HG03354 (cell line): ENCODE data around the gene NFXL1.

Experiments used
- ATAC-seq: cut with Tn5 transposase; IDR thresholded peaks from one replicate; pipeline ENCODE4 v1.9.1; 2021; ENCODE audit warnings: mild to moderate bottlenecking; ENCODE audit not compliant: unreplicated experiment, poor library complexity, severe bottlenecking

The NFXL1 gene

DNA sequence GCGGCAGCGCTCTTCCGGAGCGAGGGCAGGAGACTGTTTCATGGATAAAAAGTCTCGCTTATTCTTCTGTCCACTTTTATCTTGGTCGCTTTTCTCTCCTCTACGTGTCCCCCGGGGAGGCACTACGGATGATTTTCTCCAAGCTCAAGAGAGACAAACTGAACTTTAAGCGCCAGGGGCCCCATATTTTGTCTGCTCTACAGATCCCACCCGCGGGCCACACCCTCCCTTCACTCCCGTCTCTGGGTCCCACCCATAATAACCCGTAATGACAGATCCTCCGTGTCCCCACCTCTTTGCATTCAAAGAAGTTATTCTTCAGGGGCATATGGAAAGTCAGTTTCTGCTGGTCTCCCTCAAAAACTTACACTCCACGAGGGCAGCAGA is 76.5 kb downstream of the NFXL1 start, which contains the start of gene CORIN:
Gene CORIN (minus strand): TSS at position 160 of the 387 bp plus-strand sequence. CDS start 118 bp downstream, at position 42.
- no peak for ATAC-seq

DNA sequence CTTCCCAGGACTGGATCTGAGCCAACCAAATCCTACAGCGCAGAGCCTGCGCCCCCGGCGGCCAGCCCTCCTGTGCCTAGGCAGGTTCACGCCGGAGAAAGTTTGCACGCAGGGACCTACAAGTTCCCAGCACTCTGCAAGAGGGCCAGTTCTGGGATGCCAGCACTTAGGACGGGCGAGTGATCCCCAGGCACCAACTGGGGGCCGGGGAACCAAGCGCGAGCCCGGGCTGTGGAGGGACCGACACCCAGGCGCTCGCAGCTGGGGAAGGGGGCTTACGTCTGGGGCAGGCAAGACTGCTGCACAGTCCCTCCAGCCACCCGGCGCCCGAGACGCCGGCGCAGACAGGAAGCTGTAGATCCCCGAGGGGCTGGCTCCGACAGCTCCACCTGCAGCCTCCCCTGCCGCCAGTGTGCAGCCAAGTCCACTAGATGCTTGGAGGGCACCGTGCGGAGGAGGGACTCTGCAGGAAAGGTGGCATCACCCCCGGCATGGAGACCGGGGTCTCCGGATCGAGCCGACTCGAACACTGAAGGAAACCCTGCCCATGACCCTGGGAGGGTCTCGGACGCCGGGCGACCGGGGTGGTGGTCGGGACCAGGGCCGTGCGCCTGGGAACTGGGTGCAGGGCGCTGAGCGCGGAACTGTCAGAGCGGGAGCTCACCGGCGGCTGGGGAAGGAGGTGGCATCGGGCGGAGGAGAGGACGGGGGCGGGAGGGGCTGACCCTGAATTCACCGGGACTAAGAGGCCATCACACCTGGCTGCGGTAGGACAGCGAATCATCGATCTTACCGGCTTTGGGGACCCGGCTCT is 77.1 kb downstream of the NFXL1 start:
- ATAC-seq, result peak; percentile 76

DNA sequence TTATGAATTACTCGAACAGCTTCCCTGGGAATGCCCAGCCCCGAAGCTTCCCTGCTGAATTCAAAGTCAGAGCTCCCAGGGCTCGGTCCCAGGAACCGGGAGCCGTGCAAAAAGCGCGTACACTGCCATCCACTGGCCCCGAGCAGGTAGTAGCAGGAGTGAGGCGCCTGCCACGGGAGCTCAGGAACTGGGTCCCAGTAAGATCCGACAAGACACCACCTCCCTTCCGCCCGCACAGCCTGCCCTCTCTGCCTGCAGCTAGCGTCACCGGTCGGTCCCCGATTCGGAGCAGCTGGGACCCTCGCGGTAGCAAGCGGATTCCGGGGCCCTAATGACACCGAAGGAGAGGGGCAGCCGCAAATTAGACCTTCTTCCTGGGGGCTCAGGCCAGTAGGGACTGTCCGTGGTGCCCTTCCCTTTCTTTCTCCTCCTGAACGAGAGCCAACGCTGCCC is 77.7 kb downstream of the NFXL1 start:
- peak; percentile 73 for ATAC-seq

DNA sequence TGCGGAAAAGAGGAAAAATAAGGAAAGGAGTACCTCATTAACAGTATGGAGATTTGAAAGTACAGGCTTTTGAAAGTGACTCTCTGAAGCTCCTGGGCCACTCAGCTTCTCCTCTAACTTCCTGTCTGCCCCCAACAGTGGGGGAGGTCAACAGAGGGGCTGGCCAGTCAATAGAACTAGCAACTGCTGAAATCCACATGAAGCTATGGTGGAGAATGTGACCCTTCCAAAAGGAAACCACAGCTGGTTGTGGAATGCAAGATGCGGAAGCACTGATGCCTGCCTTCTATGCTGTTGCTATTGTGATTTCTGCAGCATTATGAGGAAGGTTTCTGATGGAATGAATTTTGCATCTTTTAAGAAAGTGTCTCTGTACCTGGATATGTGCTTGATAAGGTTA is 78.9 kb downstream of the NFXL1 start:
- ATAC-seq, result no peak

DNA sequence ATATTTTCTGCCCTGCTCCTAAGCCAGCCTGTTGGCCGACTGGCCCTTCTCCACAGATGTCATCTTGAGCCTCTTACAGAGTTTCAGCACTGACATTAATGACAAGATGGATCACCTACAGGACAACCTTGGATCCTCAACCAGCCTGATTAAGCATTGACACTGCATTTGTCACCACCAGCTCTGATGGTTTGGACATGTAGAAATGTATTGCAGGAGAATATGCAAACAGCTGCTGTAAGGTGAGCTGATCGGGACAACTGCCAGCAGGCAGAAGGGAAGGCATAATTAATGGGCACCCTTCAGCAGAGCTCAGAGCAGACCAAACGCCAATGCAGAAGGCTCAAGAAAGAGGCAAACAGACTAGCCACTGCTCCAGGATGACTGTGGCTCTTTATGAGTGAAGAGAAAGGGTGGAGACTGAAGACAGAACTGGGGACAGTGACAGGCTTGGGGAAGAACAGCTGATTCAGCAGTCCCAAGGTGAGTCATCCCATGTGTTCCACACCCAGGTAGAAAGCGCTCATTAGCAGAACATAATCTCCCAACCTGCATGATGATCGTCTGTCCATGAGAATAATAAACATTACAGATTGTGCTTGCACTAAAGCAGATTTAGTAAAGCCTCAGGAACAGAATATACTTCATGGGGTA is 83.2 kb downstream of the NFXL1 start:
- ATAC-seq, result no peak

DNA sequence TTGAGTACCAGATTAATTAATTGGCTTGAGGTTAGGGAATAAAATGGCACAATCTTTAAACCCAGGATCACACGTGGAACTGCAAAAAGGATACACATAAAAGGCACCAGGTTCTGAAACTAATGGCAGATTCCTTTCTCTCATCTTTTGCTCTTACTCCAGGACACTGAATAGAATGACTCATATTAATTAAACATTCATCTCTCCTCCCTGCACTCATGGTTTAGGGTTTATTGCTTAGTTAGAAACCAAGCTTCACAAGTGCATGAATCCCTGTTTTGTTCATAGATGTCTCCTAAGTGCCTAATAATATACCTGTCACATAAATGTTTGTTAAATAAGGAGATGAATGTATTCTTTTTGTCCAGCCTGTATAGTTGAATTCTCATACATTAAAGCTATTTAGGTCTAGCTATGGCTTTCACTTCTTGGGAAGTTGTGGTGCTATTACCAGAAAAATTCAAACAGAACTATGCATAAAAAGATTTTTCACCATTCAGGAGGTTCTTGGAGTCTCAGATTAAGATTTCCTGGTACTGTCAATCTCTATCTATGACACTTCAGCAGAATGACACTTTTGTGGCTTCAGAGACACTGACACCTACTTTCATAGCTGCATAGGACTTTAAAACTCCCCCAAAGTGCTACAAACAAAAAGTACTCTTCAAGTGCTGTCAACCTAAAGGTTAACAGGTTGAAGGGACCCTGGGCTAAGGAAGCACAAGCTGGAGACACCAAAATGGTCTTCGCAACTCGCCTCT is 83.9 kb downstream of the NFXL1 start:
- no peak for ATAC-seq

DNA sequence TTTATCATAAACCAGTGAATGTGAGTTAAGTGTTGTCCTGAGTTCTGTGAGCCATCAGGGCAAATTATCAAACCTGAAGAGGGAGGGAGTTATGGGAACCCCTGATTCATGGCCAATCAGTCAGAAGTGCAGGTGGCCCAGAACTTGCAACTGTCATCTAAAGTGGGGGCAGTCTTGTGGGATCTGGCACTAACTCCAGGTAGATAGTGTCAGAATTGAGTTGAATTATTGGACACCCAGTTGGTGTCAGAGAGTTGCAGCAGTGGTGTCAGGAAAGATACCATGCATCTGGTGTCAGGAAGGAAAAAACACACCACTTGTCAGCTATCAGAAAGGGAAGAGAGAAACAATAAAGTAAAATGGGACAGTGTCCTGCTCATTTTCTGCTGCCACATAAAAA is 84.9 kb downstream of the NFXL1 start:
- no peak for ATAC-seq

DNA sequence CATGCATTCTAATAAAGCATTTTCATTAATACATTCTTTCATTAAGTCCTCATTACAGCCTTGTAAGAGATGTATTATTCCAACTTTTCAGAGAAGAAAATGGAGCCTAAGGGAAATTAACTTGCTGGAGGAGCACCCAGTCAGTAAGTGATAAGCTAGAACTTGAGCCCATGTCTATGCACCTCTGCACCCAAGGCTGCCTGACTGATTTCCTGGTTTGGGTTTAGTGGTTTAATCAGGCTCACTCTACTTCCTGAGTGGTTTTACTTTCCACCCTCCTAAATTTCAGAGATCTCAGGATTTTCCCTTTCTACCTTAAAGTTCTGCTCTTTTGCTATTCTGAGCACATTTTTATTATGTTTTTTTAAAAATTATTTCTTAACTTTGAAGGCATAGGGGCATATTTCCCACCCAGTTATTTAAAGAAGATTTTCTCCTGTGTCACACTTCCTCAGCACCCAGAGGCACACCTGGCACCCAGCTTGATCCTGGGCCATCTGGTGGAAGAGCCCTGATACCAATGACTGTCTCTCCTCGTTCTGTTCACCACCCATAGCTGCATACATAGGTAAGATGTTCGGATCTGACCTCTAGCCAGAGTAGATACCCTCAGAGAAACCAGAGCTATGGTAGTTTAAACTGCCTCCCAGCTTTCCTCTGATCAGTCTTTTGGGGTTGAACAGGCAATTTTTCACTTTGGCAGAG is 86.9 kb downstream of the NFXL1 start:
- no peak for ATAC-seq

DNA sequence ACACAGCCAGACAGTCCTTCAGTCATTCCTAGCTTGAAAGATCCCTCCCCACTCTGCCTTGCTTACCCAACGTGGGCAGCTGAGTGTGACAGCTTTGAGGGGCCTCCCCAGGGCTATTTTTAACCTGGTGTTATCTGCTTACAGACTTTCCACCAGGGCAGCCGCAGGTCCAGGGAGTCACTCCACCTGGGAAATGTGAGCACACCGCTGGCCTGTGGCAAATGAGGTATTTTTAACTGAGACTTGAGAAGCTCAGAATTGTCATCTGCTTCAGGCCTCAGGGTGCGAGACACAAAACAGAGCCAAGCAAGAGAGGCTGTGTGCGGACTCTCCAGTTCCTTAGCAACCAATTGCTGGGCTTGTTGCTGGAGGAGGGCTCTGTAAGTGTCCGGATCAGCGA is 89.5 kb downstream of the NFXL1 start:
- ATAC-seq, result no peak

DNA sequence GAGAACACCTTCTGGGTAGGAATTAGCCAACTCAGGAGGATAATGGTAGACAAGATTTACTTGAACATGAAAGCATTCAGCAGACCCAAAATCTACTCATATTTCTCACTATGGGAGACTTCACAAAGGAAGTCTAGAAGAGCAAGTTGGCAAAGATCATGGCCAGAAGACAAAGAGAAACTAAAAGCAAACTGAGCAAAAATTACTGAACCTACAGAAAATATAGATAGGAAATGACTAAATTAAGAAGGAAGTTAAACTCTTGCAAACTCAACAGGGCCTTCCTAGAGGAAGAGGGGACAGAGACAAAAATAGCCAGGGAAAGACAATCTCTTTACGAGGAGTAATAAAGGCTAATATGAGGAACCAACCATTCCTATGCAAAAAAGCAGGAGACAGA is 95.2 kb downstream of the NFXL1 start:
- ATAC-seq, result no peak

DNA sequence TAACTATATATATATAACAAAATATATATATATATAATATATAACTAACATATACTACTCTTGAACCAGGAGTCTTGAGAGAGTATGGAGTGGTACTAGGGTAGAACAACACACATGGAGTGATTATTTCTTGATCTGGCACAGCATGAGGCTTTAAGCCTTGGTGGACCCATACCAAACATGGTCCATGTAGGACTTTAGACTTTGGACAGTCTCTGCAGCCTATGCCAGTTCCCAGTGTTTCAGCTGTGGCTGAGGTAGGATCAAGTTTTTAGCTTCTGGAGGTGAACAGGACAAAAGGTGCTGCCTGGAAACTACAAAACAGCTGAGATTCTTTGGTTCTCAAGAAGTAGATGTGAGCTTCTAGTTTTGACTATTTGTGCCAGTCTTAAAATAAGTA is 97.1 kb downstream of the NFXL1 start:
- ATAC-seq, result no peak

DNA sequence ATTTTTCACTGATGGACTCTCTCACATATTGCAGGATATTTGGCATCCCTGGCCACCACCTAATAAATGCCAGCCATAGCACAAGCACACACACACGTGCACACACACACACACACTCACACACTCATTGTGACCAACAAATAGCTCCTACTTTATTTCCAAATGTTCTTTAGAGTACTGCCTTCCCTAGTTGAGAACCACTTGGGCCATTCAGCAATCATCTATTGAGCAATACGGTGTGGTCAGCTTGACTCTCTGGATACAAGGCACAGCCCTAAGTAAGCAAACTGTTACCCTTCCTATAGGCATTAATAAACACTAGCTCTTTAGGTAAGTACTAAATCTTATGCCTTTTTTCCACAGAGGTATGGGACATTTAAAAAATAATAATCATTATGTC is 97.6 kb downstream of the NFXL1 start:
- no peak for ATAC-seq

DNA sequence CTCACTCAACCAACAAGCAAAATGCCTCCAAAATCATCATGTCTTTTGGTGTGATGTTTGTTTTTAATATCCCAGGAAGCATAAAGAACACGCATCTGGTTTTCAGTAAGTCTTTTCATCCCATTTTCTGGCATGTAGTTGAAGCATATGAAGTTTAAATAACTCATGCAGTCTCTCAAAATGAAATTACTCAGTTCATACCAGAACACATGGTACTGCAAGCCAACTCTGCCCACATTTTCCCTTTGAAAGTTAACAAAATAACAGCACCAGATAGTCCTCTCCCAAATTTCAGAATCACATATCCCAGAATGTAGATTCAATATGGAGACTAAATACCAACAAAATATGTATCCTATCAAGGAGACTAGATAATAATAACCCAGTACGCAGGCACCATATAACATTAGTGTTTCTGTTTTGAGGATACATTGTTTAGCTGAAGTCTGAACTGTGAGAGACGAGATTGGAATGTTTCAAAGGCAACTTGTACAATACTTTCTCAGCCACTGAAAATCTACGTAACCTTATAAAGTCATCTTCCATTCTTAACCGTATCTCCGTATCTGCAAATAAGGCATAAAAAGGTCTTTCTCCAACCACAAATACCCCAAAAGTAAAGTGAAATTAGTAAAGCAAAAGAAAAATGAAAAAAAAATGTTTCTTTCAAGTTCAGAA is 99.6 kb downstream of the NFXL1 start:
- no peak for ATAC-seq

DNA sequence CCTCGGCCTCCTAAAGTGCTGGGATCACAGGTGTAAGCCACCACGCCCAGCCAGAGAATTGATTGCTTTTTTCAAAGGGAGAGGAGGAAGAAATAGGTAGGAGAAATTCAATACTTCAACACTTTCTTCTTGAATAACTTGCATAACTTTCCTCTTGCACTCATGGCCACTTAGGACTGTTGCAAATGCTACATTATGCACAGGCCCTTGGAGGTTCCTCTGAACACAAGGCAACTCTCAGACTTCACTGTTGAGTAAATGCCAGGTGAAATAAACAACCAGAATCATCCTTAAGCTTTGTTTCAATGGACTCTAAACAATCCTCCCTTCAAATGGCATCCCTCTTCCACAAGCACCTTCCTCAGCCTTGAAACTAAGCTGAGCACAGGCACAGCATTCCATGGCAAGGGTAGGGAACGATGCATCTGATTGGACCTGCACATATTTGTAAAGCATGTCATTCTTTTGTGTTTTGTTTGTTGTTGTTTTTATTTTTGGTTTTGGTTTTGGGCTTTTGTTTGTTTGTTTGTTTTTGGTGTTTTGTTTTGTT is 104.7 kb downstream of the NFXL1 start:
- no peak for ATAC-seq

DNA sequence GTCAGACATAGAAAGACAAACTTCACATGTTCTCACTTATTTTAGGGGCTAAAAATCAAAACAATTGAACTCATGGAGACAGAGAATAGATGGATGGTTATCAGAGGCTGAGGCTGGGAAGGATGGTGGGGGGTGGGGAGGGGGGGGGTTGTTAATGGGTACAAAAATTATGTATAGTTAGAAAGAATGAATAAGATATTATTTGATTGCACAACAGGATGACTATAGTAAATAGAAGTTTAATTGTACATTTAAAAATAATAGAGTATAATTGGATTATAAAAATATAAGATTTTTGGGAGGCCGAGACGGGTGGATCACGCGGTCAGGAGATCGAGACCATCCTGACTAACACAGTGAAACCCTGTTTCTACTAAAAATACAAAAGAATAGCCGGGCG is 109.8 kb downstream of the NFXL1 start:
- ATAC-seq, result no peak

DNA sequence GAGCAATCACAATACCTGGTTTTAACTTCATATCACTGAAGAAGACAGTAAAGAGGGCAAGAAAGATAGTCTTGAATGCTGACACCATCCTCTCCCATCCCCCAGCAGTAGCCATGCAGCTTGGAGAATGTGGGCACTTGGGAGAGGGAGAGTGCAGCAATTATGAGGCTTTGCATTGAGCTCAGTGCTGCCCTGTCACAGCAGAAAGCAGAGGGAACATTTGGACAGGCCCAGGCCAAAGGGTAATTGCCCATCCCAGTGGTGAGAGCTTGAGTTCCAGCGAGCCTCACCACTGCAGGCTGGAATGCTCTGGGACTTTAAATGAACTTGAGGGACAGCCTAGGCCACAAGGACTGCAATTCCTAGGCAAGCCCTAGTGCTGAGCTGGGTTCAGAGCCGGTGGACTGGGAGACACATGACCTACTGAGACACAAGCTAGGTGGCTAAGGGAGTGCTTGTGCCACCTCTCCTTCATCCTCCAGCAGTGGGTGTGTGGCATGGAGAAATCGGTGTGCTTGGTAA is 112.8 kb downstream of the NFXL1 start:
- no peak for ATAC-seq

DNA sequence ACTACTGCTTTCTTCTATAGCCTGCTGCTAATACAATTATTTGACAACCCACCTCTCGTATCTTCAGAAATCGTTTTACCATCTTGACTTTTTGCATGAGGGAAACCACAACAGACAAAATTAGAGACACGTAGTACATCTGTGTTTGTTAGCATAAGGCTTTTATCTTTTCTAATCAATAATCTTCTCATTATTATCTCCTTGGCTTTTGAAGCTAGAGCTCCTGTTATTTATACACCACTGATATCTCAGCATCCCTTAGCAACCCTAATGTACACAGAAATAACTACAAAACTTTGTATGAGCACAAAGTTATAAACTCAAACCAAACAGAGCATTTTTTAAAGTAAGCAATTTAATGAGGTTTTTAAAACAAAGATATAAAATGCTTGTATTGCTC is 116.2 kb downstream of the NFXL1 start:
- ATAC-seq, result no peak
